HL-60 (cell line): ENCODE data around the gene KIF3C.
"Not testable (repeated sequence)": the region's sequence is repeated elsewhere in the genome, so short reads cannot be mapped to it uniquely, and the experiment has no call there.

Experiments used
- GABPA ChIP-seq: IDR thresholded peaks from 2 replicates; pipeline ENCODE4 v1.6.1; 2012; ENCODE audit warnings: low read depth
- POLR2AphosphoS5 ChIP-seq: IDR thresholded peaks from 2 replicates; pipeline ENCODE4 v1.6.1; 2012; ENCODE audit warnings: low read depth
- SPI1 ChIP-seq: IDR thresholded peaks from 2 replicates; pipeline ENCODE4 v1.6.1; 2012; ENCODE audit warnings: low read depth, mild to moderate bottlenecking, borderline replicate concordance
- TF ChIP-seq, protein P1 (sequence below): IDR thresholded peaks from one replicate; pipeline ENCODE4 v1.5.1; 2011; ENCODE audit warnings: low read length, control low read depth, inconsistent platforms; ENCODE audit not compliant: insufficient read depth
- TF ChIP-seq, protein P2 (sequence below): IDR thresholded peaks from 2 replicates; pipeline ENCODE4 v1.6.1; 2012; ENCODE audit warnings: low read depth; ENCODE audit not compliant: insufficient replicate concordance

DNA sequence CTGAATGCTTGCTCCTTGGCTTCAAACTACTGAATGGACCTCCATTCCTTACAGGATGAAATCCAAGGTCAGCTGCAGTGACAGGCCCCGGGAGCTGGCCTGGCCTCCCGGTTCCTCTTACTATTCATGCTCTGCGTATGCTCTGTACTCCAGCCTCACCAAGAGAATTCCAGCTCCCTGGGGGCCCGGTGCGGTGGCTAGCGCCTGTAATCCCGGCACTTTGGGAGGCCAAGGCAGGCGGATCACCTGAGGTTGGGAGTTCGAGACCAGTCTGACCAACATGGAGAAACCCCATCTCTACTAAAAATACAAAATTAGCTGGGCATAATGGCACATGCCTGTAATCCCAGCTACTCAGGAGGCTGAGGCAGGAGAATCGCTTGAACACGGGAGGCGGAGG is 23.7 kb downstream of the KIF3C start:
- TF ChIP-seq, protein P1, sequence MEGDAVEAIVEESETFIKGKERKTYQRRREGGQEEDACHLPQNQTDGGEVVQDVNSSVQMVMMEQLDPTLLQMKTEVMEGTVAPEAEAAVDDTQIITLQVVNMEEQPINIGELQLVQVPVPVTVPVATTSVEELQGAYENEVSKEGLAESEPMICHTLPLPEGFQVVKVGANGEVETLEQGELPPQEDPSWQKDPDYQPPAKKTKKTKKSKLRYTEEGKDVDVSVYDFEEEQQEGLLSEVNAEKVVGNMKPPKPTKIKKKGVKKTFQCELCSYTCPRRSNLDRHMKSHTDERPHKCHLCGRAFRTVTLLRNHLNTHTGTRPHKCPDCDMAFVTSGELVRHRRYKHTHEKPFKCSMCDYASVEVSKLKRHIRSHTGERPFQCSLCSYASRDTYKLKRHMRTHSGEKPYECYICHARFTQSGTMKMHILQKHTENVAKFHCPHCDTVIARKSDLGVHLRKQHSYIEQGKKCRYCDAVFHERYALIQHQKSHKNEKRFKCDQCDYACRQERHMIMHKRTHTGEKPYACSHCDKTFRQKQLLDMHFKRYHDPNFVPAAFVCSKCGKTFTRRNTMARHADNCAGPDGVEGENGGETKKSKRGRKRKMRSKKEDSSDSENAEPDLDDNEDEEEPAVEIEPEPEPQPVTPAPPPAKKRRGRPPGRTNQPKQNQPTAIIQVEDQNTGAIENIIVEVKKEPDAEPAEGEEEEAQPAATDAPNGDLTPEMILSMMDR, result not testable (repeated sequence)
- TF ChIP-seq, protein P2, sequence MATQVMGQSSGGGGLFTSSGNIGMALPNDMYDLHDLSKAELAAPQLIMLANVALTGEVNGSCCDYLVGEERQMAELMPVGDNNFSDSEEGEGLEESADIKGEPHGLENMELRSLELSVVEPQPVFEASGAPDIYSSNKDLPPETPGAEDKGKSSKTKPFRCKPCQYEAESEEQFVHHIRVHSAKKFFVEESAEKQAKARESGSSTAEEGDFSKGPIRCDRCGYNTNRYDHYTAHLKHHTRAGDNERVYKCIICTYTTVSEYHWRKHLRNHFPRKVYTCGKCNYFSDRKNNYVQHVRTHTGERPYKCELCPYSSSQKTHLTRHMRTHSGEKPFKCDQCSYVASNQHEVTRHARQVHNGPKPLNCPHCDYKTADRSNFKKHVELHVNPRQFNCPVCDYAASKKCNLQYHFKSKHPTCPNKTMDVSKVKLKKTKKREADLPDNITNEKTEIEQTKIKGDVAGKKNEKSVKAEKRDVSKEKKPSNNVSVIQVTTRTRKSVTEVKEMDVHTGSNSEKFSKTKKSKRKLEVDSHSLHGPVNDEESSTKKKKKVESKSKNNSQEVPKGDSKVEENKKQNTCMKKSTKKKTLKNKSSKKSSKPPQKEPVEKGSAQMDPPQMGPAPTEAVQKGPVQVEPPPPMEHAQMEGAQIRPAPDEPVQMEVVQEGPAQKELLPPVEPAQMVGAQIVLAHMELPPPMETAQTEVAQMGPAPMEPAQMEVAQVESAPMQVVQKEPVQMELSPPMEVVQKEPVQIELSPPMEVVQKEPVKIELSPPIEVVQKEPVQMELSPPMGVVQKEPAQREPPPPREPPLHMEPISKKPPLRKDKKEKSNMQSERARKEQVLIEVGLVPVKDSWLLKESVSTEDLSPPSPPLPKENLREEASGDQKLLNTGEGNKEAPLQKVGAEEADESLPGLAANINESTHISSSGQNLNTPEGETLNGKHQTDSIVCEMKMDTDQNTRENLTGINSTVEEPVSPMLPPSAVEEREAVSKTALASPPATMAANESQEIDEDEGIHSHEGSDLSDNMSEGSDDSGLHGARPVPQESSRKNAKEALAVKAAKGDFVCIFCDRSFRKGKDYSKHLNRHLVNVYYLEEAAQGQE, result not testable (repeated sequence)
- TF ChIP-seq POLR2AphosphoS5, SPI1, GABPA: not testable (repeated sequence)
